GM21786 (cell line): Measurements from ENCODE around the gene CALML6.

Experiments used
- ATAC-seq: cut with Tn5 transposase; IDR thresholded peaks from one replicate; pipeline ENCODE4 v1.9.1; 2021; ENCODE audit not compliant: unreplicated experiment

The CALML6 gene

GRCh38 chr1:1910651-1911331 lies 4.3 kb upstream of the CALML6 start:
- ATAC-seq, result no peak

GRCh38 chr1:1911350-1912041 lies 3.6 kb upstream of the CALML6 start:
- no peak for ATAC-seq

DNA sequence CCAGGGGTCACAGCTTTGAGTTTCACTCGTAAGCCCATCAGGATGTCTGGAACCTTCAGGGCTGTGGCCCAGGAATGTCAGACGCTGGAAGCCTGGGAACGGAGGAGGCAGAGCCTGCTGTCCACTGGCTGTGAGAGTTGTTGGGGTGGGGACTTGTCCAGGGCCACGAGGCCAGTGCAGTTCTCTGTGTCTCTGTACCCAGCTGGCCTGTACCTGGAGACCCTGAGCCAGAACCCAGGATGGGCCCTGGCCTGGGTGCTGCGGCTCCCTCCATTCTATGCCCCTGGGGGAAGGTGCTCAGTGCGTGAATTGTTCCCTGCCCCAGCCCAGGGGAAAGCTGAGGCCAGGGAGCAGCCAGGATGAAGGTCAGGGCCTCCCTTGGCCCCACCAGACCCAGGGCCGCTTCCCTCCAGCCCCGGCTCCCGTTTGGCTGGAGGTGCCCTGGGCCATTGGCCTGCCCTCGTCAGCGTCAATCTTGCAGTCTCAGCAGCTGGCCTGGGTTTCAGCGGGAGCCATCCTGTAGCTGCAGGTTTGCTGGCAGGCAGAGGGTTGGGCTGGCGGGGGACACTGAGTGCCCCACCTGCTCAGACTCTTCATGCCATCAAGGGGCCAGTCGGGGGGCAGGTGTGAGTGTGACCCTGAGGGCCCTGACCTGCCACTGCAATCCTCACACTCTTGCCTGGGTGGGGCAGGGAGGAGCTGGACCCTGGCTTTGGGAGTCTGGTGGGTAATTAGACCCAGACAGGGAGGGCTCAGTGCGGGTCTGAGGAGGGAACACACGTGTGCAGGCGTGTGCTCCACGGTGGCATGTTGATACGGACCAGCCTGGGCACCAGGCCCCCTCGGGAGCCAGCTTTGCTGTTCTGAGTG lies 724 bp upstream of the CALML6 start:
- ATAC-seq, result no peak

DNA sequence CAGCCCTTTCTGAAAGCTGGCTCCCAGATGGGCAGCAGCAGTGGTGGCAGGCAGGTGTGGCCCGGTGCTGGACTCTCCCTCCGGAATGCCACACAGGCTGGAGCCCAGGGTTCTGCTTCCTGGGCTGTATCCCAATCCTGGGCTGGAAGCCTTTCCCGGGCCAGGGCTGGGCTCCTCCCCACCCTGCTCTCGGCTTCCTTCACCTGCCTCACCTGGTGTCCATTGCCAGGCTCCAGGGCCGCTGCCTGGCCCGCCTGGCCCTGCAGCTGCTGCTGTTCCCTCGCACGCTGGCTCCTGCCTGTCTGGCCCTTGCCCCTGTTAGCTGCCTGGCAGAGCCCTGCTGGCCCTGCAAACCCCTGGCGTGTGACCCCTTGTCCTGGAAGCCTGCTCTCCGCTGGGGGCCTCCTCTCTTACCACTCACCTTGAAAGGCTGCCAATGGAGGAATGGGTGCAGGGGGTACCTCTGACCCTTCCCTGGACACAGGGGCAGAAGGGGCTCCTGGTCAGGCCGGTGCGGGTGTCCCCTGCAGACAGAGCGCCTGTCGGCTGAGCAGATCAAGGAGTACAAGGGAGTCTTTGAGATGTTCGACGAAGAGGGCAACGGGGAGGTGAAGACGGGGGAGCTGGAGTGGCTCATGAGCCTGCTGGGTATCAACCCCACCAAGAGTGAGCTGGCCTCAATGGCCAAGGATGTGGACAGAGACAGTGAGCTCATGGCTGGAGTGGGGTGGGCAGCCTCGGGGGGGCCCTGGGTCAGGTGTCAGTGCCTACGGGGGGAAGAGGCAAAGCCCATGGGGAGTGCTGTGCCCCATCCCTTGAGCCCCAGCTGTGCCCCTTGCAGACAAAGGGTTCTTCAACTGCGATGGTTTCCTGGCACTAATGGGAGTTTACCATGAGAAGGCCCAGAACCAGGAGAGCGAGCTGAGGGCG lies 1.1 kb downstream of the CALML6 start:
- ATAC-seq, result no peak

- no peak for ATAC-seq
Observed at GRCh38 chr1:1916851-1917251, 1.8 kb downstream of the CALML6 start.

DNA sequence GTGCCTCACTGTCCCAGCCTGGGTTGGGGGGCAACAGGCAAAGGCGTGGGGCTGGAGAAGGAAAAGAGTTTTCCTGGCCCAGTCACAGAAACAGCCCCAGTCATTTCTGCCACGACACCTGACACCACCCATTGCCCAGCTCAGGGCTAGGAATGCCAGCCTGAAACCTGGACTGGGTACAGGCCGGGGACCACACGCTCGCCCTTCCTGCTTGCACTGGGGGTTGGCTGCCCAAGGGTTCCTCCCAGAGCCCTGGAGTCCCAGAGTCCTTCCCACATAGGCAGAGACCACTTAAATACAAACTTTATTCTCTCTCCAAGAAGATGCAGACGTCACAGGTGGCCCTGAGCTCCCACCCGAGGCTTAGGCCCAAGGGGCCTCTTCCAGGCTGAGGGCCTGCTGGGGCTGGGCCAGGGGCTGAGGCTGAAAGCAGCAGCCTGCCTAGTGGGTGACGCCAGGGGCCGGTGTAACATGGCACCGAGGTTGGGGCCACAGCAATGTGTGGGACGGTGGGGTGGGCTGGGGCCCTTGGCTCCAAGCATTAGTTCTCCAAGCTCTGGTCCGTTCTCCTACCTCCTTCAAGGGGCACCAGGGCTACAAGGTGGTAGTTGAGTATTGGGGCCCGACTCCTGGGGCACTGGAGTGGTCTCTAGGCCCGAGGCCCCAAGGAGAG lies 2.4 kb downstream of the CALML6 start:
- no peak for ATAC-seq

DNA sequence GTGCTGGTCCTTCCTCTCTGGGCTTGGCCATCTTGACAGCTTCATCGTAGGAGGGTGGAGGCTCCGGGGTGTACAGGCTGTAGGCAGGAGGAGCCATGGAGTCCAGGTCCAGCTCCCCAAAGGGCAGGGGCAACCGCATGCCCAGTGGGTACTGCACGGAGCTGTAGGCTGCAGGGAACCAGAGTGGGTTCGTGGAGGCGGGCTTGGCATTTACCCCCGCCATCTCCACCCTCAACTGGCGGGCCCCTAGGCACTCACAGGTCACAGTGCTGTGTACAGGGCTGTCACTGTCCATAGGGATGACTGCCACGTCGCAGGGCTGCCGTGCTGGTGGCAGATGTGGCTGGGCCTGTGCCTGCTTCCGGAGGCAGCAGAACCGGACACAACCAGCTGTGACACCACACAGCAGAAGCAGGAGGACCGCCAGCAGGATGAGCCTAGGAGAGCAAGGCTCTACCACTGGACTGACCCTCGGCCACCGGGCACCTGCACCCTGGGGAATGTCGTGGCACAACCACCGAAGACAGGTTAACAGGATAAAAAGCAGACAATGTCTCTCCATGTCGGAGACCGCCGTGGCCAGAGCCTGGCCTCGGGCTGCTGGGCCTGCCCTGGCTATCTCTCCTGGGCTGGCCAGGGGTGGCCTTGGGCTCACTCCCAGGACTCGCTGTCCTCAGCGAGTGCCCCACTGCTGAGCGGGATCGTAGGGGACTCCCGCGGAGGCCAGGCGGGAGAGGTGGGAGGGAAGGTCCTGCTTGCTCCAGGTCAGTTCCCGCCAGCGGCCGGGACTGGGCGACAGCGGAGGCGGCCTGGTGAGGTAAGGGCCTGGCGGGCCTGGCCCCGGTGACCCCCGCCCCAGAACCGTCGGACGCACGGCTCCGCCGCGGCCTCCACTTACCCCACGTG lies 3.2 kb downstream of the CALML6 start:
- no peak for ATAC-seq

DNA sequence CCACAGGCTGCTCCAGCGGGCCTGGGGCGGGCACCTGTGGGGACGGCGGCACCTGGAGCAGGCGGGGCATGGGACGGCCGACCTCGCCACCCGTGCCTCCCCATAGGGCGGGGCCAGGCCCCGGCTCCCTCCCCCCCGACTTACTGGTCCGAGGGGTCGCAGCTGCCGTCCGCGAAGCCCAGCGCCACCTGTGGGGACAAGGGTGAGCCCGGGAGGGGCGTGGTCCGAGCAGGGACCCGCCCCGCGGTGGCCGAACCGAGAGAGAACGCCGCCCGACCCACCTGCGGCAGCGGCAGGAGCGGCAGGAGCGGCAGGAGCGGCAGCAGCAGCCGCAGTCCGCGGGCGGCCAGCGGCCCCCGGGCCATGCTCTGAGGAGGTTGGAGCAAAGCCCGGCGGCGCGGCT lies 3.8 kb downstream of the CALML6 start, which contains the start of gene TMEM52:
TMEM52 (minus strand) TSS at position 379 of the 403 bp plus-strand sequence; CDS start at position 365, 14 bp downstream.
- ATAC-seq, result no peak

DNA sequence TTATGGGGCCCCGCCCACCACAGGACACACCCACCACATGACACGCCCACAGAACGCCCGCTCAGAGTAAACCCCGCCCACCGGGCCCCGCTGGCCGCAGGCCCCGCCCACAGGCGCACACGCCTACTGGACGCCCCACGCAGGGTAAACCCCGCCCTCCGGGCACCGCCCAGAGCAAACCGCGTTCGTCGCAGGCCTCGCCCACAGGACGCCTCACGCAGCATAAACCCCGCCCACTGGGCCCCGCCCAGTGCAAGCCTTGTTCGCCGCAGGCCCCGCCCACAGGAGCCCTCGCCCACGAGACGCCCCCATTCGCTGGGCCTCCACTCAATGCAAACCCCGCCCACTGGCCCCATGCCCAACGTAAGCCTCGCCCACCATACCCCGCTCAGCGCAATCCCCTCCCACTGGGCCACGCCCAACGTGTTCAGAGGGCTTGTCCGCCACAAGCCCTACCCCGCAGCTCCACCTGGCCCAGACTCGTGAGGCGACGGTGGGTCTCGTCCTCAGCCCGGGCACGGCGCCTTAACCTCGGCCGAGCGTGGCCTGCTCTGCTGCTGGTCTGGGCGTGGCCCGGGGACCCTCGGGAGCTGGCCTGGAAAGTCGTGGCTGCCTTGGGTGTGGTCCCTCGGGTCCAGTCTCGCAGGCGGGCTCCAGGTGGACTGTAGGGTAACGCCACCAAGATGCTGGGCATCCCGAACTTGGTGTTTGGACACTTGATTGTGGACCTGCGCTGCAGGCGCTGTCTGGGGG lies 4.4 kb downstream of the CALML6 start:
- peak; percentile 84 for ATAC-seq

- ATAC-seq, result no peak
Observed at GRCh38 chr1:1920057-1920607, 5.1 kb downstream of the CALML6 start.

DNA sequence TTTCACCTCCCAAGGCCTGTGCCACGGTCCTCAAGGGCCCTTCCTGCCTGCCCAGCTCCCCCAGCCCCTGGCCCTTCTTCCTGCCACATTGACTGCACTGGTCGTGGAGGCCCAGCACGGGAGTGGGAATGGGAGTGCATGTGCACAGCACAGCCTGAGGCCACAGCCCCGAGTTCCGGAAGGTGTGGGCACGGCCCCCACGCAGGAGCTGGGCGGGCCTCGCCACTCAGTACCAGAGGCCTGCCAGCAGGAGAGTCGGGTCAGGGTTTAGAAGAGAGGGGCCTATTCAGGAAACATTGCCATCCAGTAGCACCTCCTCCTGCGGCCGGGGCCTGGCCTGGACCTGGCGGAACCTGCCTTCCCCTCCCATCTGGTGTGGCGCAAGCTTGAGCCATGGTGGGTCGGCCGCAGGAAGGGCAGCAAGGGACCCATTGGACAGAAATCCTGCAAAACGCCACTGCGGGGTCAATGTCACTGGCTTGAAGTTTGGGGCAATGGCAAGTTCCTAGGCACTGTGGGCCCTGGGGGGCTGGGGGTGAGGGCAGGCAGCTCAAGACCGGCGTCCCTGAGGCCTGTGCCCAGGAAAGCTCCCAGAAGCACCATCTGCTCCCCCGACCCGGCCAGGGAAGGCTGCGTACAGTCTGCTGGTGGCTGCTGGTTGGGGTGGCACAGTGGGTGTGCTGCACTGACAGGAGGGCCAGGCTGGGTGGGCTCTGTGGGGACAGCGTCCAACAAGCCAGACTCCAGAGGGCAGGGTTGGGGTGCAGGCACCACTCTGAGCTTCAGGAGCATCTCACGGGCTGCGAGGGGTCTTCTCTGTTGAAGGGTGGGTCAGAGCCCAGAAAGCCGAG lies 5.8 kb downstream of the CALML6 start:
- no peak for ATAC-seq

- ATAC-seq, result no peak
Observed at GRCh38 chr1:1921459-1921862, 6.4 kb downstream of the CALML6 start.

GRCh38 chr1:1921901-1922701 lies 7.0 kb downstream of the CALML6 start:
- no peak for ATAC-seq

DNA sequence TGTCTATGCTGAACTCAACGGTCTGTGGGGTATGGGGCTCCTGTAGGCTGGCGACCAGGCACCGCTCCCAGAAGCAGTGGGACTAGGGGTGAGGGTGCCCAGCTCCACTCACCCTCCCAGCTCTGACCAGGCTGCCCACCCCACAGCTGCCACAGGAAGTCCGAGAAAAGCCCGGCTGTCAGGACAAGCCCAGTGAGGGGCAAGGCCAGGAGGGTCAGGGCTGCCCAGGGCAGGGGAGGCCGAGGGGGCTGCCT lies 7.6 kb downstream of the CALML6 start:
- no peak for ATAC-seq

GRCh38 chr1:1922956-1923833 lies 8.1 kb downstream of the CALML6 start:
- ATAC-seq, result no peak

DNA sequence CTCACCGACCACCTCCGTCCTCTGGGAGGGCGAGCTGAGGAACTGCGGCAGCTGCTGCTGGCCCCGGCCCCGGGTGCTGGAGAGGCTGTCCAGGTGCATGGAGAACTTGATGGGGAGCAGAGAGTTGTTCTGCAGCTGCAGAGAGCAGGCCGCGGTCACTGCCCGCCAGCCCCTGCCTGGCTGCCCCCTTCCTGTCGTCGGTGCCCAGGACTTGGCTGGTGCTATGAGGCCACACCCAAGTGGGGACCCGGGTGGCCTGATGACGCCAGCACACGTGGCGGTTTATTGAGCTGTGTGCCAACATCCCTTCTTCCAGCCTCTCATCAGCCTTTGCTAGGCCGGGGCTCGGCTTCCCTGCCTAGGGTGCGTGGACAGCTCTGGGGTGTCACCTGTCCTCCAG lies 9.3 kb downstream of the CALML6 start:
- no peak for ATAC-seq
